HG03460 (cell line): Measurements from ENCODE around the gene FIBCD1.

Source experiments
- ATAC-seq: cut with Tn5 transposase; IDR thresholded peaks from one replicate; pipeline ENCODE4 v1.9.1; 2021; ENCODE audit not compliant: unreplicated experiment

Gene FIBCD1

GRCh38 chr9:130923611-130924447, 15.2 kb downstream of the FIBCD1 start:
- no peak for ATAC-seq

GRCh38 chr9:130922893-130923610, 16.0 kb downstream of the FIBCD1 start:
- no peak for ATAC-seq

- ATAC-seq = no peak
Observed at GRCh38 chr9:130921989-130922892, 16.8 kb downstream of the FIBCD1 start.

GRCh38 chr9:130921300-130921988, 17.6 kb downstream of the FIBCD1 start:
- no peak for ATAC-seq

- no peak for ATAC-seq
Observed at GRCh38 chr9:130920762-130921299, 18.2 kb downstream of the FIBCD1 start.

- ATAC-seq = no peak
Observed at GRCh38 chr9:130920233-130920632, 18.8 kb downstream of the FIBCD1 start.

- no peak for ATAC-seq
Observed at GRCh38 chr9:130919559-130920145, 19.4 kb downstream of the FIBCD1 start.

GRCh38 chr9:130918826-130919558, 20.1 kb downstream of the FIBCD1 start:
- ATAC-seq = no peak

GRCh38 chr9:130918101-130918825, 20.8 kb downstream of the FIBCD1 start:
- ATAC-seq = no peak

- ATAC-seq = no peak
Observed at GRCh38 chr9:130917168-130917960, 21.7 kb downstream of the FIBCD1 start.

- no peak for ATAC-seq
Observed at GRCh38 chr9:130915096-130915447, 24.0 kb downstream of the FIBCD1 start.

- ATAC-seq = no peak
Observed at GRCh38 chr9:130914417-130915095, 24.5 kb downstream of the FIBCD1 start.

GRCh38 chr9:130913599-130914416, 25.2 kb downstream of the FIBCD1 start:
- no peak for ATAC-seq

GRCh38 chr9:130912932-130913598, 26.0 kb downstream of the FIBCD1 start:
- ATAC-seq = no peak

GRCh38 chr9:130911254-130912049, 27.6 kb downstream of the FIBCD1 start:
- no peak for ATAC-seq
